Left lobe of liver (tissue), 2 donors: Measurements from ENCODE around the gene KIAA1958. TPM values are rescaled to one million over a fixed set of nuclear protein-coding genes. Genes with fewer than 3 reads are reported as not detected.
A peak's percentile ranks its signal among the peaks of the same experiment; 100 is the strongest.

Experiments used
- ATAC-seq: fragments of 200-7000 bp; cut with Tn5 transposase; one replicate; pipeline ENCODE4 v1.9.1; 2020; ENCODE audit warnings: mild to moderate bottlenecking, moderate library complexity
- DNase-seq: peaks from one replicate; pipeline ENCODE4 v3.0.0-alpha.2; 2020; ENCODE audit warnings: low spot score
- total RNA-seq: library from RNA; stranded (reverse); gene quantifications from one replicate; pipeline ENCODE4 v1.2.1, GENCODE V29; 2021
- donor health status: DM: no; HTN: no; CAD: no; lungs with moderate emphysema.
- donor health status: DM: no; HTN: yes; CAD: no.

KIAA1958 gene
- total RNA-seq, 1 donor from 2014 or later, result 7.8 TPM

- ATAC-seq (no peak), DNase-seq (no peak)
Measured at GRCh38 chr9:112700085-112700484, 213.5 kb downstream of the KIAA1958 start.

GRCh38 chr9:112703304-112703703 lies 216.7 kb downstream of the KIAA1958 start:
- ATAC-seq (no peak), DNase-seq (no peak)

- ATAC-seq (peak; percentile 99), DNase-seq (peak; percentile 51)
Measured at GRCh38 chr9:112705768-112706427, 219.3 kb downstream of the KIAA1958 start.

- no peak for DNase-seq
- ATAC-seq, result peak; percentile 81
Measured at GRCh38 chr9:112711050-112711689, 224.5 kb downstream of the KIAA1958 start.

- DNase-seq (no peak), ATAC-seq (no peak)
Measured at GRCh38 chr9:112712678-112713077, 226.1 kb downstream of the KIAA1958 start.

GRCh38 chr9:112717661-112718331 lies 231.2 kb downstream of the KIAA1958 start, which contains the start of gene INIP:
TSS of gene INIP (minus strand) at chr9:112718117. CDS start at chr9:112716485, 1,632 bp downstream.
- ATAC-seq, result peak; percentile 97

More at GRCh38 chr9:112717661-112718331, 231.2 kb downstream of the KIAA1958 start, which contains the start of gene INIP:
- peak; percentile 97 for DNase-seq

Other genes starting within 250 kb of the KIAA1958 start
- 18.7 TPM for gene PTBP3, start 153.2 kb upstream of the KIAA1958 start, total RNA-seq
- gene HSDL2, start 106.7 kb upstream of the KIAA1958 start, total RNA-seq, result 83.8 TPM
- 7.3 TPM for gene INIP, start 231.3 kb downstream of the KIAA1958 start, total RNA-seq